Neutrophil (primary cell): ENCODE data around the gene EPHA10.
"Not testable (repeated sequence)": the region's sequence is repeated elsewhere in the genome, so short reads cannot be mapped to it uniquely, and the experiment has no call there.

Source experiments
- H3K27ac ChIP-seq: fragments of 200-600 bp; sonication (generic); 2 replicates; pipeline ENCODE4 v1.5.1; 2016; ENCODE audit warnings: mild to moderate bottlenecking, moderate library complexity
- H3K27me3 ChIP-seq: fragments of 200-600 bp; sonication (generic); 2 replicates; pipeline ENCODE4 v1.6.0; 2016; ENCODE audit warnings: mild to moderate bottlenecking
- H3K36me3 ChIP-seq: fragments of 200-600 bp; sonication (generic); 2 replicates; pipeline ENCODE4 v1.5.1; 2017
- H3K4me1 ChIP-seq, 2 experiments: fragments of 200-600 bp in 1 of 2; sonication (generic) in 1 of 2; 1 replicate in 1 of 2; 2 replicates in 1 of 2; pipeline versions ENCODE4 v1.5.1 to v1.6.1; 2013 to 2016; ENCODE audit warnings: low read depth in 1 of 2, low read length in 1 of 2, mild to moderate bottlenecking in 1 of 2, moderate library complexity in 1 of 2; ENCODE audit not compliant: control insufficient read depth in 1 of 2, insufficient read depth in 1 of 2
- H3K4me3 ChIP-seq, 2 experiments: fragments of 200-600 bp in 1 of 2; sonication (generic) in 1 of 2; 1 replicate in 1 of 2; 2 replicates in 1 of 2; pipeline ENCODE4 v1.5.1; 2013 to 2016; ENCODE audit warnings: low read depth in 1 of 2, low read length in 1 of 2, mild to moderate bottlenecking in 1 of 2, moderate library complexity in 1 of 2
- H3K9me3 ChIP-seq: fragments of 200-600 bp; sonication (generic); 2 replicates; pipeline ENCODE4 v1.5.1; 2016
- TF ChIP-seq, protein P1 (sequence below): fragments of 200-600 bp; sonication (generic); IDR thresholded peaks from 2 replicates; pipeline ENCODE4 v1.5.1; 2016; ENCODE audit warnings: antibody characterized with exemption

The EPHA10 gene

DNA sequence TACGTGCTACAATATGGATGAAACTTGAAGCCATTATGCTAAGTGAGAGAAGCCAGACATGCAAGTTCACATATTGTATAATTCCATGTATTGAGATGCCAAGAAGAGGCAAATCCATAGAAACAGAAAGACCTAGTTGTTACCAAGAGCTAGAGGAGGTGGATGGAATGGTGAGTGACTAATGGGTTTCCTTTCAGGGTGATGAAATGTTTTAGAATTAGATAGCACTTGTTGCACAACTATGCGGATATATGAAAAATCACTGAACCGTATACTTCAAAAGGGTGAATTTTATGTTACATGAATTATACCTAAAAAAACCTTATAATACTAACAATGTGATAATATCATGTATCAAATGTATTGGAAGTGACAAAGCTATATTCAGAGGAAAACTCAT is 18.1 kb downstream of the EPHA10 start:
- Histone ChIP-seq H3K27ac (no peak overlapping the region), H3K9me3 (no peaks in the 10 kb centered on the region), H3K4me3 (no peak overlapping the region), H3K36me3 (no peaks in the 10 kb centered on the region), H3K4me1 (no peaks in the 10 kb centered on the region), H3K27me3 (peaks cover 80% of the 10 kb centered on the region)
- TF ChIP-seq, protein P1, sequence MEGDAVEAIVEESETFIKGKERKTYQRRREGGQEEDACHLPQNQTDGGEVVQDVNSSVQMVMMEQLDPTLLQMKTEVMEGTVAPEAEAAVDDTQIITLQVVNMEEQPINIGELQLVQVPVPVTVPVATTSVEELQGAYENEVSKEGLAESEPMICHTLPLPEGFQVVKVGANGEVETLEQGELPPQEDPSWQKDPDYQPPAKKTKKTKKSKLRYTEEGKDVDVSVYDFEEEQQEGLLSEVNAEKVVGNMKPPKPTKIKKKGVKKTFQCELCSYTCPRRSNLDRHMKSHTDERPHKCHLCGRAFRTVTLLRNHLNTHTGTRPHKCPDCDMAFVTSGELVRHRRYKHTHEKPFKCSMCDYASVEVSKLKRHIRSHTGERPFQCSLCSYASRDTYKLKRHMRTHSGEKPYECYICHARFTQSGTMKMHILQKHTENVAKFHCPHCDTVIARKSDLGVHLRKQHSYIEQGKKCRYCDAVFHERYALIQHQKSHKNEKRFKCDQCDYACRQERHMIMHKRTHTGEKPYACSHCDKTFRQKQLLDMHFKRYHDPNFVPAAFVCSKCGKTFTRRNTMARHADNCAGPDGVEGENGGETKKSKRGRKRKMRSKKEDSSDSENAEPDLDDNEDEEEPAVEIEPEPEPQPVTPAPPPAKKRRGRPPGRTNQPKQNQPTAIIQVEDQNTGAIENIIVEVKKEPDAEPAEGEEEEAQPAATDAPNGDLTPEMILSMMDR = no peak

DNA sequence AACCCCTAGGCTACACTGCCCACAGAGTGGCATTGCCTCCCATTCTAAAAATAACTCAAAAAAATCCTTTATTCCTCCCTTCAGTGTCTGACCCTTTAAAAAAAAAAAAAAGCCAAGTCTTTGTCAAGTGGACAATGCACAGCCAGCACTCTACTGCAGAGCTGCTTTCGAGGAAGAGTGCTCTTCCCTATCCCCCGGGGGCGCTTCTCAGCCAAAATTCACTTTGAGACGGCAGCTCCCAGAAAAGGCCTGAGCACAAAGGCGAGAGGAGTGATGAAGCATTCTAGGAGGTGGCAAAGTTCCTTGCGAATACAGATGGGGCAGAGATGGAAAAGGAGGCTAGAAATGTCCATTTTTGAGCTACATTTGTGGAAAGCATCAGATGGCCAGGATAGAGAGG is 23.3 kb downstream of the EPHA10 start:
- no peaks in the 10 kb centered on the region for H3K36me3 ChIP-seq
- H3K27me3 ChIP-seq = peaks cover 56% of the 10 kb centered on the region
- H3K27ac ChIP-seq = no peak overlapping the region
- H3K4me1 ChIP-seq = no peaks in the 10 kb centered on the region
- H3K4me3 ChIP-seq = no peak overlapping the region
- TF ChIP-seq, protein P1 = no peak
- H3K9me3 ChIP-seq = no peaks in the 10 kb centered on the region

DNA sequence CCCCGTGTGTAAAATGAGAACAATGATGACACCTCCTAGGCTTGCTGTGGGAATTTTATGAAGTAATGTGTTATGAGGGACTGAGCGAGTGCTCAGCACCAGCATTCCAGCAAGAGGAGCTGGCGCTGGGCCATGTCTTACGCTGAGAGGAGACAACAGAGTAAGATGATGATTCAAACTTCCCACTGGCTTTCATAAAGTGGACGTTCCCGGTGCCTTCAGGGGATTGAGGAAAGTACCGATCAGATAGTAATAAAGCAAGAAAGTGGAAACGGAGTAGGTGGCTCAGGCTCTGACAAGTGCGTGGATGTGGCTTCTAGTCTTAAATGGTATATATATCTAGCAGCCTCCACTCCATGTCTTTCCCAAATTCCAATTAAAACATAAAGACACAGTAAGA is 23.8 kb downstream of the EPHA10 start:
- no peaks in the 10 kb centered on the region for H3K9me3 ChIP-seq
- TF ChIP-seq, protein P1 = no peak

DNA sequence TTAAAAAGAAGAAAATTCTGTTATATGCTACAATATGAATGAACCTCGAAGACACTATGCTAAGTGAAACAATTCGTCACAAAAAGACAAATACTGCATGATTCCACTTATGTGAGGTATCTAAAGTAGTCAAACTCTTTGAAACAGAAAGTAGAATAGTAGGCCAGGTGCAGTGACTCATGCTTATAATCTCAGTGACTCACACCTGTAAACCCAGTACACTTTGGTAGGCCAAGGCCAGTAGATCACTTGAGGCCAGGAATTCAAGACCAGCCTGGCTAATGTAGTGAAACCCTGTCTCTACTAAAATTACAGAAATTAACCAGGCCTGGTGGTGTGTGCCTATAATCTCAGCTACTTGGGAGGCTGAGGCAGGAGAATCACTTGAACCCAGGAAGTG is 25.7 kb downstream of the EPHA10 start:
- TF ChIP-seq, protein P1 = no peak
- no peaks in the 10 kb centered on the region for H3K9me3 ChIP-seq
- no peaks in the 10 kb centered on the region for H3K36me3 ChIP-seq
- no peaks in the 10 kb centered on the region for H3K4me1 ChIP-seq
- peaks cover 75% of the 10 kb centered on the region for H3K27me3 ChIP-seq
- H3K4me3 ChIP-seq = no peak overlapping the region
- H3K27ac ChIP-seq = no peak overlapping the region

More for the DNA sequence above, 23.8 kb downstream of the EPHA10 start:
- no peaks in the 10 kb centered on the region for H3K36me3 ChIP-seq
- H3K27me3 ChIP-seq = peaks cover 56% of the 10 kb centered on the region
- no peak overlapping the region for H3K4me3 ChIP-seq
- no peaks in the 10 kb centered on the region for H3K4me1 ChIP-seq
- H3K27ac ChIP-seq = no peak overlapping the region

DNA sequence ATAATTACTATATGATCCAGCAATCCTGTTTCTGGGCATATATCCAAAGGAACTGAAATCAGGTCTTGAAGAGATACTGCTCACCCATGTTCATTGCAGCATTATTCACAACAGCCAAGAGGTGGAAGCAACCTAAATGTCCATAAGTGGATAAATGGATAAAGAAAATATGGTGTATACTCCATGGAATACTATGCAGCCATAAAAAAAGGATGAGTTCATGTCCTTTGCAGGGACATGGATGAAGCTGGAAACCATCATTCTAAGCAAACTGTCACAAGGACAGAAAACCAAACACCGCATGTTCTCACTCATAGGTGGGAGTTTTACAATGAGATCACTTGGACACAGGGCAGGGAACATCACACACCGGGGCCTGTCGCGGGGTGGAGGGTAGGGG is 26.3 kb downstream of the EPHA10 start:
- not testable (repeated sequence) for H3K4me1 ChIP-seq, H3K27ac ChIP-seq, H3K36me3 ChIP-seq, H3K4me3 ChIP-seq, H3K9me3 ChIP-seq
- peaks cover 76% of the 10 kb centered on the region for H3K27me3 ChIP-seq

DNA sequence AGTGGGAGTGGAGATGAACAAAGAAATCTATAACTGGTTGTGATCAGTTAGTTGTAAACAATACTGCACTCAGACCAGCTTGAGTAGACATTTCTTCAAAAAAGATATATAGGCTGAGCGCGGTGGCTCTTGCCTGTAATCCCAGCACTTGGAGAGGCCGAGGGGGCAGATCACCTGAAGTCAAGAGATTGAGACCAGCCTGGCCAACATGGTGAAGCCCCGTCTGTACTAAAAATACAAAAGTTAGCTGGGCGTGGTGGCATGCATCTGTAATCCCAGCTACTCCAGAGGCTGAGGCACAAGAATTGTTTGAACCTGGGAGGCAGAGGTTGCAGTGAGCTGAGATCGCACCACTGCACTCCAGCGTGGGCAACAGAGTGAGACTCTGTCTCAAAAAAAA is 26.9 kb downstream of the EPHA10 start:
- H3K27ac ChIP-seq, H3K4me1 ChIP-seq, H3K36me3 ChIP-seq, H3K4me3 ChIP-seq, H3K9me3 ChIP-seq: not testable (repeated sequence)
- H3K27me3 ChIP-seq = peaks cover 75% of the 10 kb centered on the region
